Activated T-cell treated with anti-CD3 and anti-CD28 coated beads for 48 hours (primary cell): ENCODE data around the gene DRAXIN.

Experiments used
- DNase-seq: peaks from one replicate; pipeline ENCODE4 v3.0.0-alpha.2; 2020; ENCODE audit warnings: low read depth

Gene DRAXIN

DNA sequence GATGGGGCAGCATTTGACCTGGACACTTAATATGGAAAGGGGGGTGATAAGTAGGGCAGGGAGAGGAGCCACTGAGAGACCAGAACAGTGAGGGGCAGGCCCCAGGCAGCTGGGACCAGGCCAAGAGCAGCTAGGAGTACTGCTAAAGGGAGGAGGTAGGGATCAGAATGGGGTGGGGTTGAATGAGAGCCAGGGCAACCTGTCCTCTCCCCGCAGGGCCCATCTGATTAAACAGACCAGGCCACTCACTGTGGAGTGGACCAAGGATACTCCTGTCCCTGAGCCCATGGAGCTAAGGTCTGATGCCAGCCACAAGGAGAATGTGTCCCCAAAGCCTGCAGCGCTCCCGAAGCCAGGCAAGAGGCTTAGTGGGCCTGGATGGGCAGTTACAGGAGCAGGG is 72.6 kb downstream of the DRAXIN start:
- no peak for DNase-seq

DNA sequence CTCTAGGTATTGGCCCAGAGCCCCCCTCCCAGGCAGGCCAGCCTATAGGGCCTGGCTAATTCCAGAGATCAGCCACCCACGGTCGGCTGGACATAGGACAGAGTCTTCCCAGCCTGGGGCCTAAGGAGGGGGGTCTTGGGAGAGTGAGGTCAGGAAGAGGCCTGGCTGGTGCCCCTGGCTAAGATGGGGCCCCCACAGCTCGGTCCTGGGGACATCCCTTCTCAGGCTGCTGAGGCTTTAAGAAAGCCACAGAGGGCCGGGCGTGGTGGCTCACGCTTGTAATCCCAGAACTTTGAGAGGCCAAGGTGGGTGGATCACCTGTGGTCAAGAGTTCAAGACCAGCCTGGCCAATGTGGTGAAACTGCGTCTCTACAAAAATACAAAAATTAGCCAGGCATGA is 73.0 kb downstream of the DRAXIN start:
- no peak for DNase-seq

DNA sequence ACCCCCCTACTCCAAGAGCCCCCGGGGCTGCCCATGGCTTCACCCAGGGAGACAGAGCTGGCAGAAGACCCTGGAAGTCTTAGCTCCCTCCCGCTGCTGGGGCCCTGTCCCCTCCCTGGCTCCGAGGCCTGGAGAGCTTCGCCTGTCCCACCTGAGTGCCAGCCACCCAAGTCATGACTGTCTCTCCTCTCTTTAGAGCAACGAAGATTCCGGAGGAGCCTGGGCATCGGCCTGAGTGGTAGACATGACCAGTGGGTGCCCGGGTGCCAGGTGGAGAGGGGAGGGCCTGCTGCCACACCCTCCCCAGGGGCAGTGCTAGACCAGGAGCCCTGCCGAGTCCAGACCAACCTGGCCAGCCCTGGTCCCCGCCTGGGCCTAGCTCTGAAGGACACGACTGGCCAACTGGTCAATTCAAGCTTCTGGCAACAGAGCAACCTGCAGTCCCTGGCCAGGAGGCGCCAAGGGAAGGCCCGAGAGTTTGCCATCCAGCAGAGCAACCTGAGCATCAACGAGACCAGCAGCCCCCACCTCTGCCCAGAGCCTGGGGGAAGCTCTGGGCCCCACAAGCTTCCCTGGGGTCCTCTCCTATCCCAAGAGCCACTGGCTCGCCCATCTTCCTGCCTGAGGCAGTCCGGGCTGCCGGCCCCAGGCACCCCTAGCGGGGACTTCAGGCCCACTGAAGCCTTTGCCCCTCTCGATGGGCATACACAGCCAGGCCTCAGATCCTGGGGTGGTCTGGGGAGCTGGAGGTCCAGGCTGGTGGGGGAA is 74.3 kb downstream of the DRAXIN start:
- no peak for DNase-seq

DNA sequence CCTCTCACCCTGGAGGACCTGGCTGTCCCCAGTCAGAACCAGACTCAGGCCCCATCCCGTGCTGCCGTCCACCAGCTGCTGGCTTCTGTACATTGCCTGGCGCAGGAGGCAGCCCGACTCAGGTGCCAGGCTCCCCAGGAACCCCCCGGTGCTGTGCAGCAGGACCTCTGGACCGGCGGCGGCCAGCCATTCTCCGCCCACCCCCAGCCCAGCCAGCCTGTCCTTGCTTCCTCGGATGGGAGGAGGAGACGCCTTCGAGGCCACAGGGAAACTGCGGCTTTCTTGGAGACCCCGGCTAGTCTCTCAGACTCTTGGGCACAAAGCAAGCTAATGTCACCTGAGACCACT is 74.9 kb downstream of the DRAXIN start:
- no peak for DNase-seq

DNA sequence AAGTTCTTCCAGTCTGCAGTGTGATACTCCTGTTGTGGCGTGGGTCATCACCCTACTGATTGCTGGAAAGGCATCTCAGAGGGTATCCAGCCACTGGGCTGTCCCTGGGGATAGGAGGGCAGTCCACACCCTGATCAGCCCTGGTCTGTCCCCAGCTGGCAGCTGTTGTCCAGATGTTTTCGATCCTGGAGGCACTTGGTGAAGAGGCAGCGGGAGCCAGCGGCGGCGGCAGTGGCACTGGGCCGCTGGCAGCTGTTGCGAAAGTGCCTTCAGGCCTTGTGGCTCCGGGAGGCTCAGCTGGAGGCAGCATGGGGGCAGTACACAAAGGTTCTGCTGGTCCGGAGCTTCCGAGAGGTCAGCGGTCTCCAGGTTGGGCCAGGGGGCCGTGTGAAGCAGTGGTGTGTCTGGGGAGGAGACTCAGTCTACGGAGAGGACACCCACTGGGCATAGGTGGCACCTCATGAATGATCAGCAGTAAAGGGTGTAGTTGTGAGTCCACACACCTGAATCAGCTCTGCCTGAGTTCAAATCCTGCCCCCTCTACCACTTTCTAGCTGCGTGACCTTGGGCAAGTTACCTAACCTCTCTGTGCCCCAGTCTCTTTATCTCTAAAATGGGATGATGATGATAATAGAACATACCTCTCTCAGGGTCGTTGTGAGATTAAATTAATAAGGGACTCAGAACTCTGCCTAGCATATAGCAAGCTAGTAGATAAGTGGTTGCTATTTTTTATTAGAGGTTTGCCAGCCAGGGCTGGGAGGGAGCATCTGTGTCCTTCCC is 76.6 kb downstream of the DRAXIN start:
- DNase-seq: no peak

DNA sequence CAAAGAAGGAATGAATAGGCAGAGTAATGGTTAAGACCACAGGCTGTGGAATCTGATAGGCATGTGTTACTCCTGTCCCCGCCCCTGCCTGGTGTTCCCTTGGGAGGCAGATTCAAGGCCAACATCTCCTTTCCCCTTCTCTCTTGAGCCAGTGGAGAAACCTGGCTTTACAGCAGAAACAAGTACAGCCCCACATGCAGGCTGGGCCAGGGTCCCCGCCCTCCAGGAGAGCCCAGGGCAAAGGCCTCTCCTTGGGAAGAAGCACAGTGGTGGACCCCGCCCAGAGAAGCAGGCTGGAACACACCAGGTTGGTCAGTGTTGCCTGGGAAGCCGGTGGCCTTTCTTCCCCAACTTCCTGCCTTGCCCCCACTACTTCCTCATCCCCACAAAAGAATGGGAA is 77.3 kb downstream of the DRAXIN start:
- DNase-seq: no peak

DNA sequence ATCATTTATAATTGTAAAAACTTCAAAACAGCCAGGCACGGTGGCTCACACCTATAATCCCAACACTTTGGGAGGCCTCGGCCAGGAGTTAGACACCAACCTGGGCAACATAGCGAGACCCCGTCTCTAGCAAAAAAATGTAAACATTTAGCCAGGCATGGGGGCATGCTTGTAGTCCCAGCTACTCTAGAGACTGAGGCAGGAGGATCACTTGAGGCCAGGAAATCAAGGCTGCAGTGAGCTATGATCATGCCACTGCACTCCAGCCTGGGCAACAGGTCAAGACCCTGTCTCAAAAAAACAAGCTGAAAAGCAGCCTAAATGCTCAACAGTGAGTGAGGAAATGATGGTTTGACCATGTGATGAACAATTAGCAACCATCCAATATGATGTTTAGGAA is 77.8 kb downstream of the DRAXIN start:
- no peak for DNase-seq

DNA sequence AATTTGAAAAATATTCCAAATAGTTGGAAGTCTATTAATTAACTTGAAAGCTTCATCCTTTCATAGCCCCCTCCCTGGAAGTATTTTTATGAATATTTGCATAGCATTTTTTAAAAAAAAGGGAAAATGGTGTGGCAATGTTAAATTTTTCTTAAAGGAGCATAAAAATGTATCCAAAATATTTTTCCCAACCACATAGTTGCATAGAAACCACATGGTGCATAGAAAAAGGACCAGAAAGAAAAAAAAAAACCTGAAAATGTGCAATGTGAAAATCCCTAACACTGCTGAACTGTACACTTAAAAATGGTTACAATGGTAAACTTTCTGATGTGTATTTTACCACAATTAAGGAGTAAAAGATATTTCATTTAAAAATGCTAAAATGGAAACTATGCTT is 78.5 kb downstream of the DRAXIN start:
- no peak for DNase-seq

DNA sequence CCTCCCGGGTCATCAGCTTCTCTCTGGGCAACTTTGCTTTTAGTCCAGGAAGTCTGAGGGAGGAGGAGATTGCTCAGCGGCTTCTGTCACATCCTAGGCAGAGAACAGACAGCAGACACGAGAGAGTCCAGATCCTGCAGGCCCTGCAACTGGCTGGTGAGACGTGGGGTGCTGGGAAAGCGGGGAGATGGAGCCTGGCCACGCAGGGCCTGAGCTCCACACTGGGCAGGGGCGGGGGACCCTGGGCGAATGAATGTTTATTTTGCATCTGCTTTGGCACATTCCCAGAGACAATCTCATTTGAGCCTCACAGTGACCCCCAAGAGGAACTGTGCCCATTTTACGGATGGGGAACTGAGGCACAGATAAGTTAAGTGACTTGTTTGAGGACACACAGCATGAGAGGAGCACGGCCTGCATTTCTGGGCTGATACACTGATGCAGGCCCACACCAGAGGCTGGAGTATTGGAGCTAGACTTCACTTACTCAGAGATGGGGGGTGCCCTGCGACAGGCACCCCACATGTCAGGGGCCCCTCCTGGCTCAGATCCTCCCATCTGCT is 80.1 kb downstream of the DRAXIN start:
- no peak for DNase-seq

DNA sequence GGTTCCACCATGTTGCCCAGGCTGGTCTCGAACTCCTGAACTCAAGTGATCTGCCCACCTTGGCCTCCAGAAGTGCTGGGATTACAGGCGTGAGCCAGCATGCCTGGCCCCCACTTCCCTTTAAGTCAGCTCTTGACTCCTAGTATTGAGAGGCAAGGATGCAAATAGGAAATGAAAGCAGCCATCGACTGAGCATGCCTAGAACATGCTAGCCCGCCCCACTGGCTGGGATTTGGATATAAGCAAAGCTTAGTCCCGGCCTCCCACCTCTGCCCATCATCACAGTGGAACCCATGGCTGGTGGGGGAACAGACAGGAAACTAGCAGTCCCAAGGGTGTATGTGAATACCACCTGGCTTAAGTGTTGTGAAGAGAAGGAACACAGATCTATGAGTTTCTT is 80.9 kb downstream of the DRAXIN start:
- DNase-seq: no peak

DNA sequence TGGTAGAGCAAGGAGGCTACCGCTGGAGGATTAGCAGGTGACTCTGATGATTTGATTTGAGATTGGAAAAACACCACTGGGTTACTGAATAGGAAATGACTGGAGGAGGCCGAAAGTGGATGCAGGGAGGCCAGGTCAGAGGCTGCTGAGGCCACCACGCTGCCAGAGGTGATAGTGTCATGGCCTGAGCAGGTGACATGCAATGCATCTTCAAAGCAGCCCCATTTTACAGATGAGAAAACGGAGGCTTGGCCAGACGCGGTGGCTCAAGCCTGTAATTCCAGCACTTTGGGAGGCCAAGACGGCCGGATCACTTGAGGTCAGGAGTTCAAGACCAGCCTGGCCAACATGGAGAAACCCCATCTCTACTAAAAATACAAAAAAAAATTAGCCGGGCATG is 83.2 kb downstream of the DRAXIN start:
- DNase-seq: no peak
